Prostate gland (tissue), 2 donors: ENCODE results near the gene CHD3. TPM values are rescaled to one million over a fixed set of nuclear protein-coding genes. Genes with fewer than 3 reads are reported as not detected.
A peak's percentile ranks its signal among the peaks of the same experiment; 100 is the strongest.

Experiments
- DNase-seq: peaks from one replicate; pipeline ENCODE4 v3.0.0-alpha.2; 2019; ENCODE audit warnings: low spot score
- H3K27ac ChIP-seq, 2 donors: fragments of 200-600 bp; sonication (generic); 2 replicates each; pipeline ENCODE4 v1.5.1; 2017 to 2019
- H3K27me3 ChIP-seq: fragments of 200-600 bp; sonication (generic); replicated peaks from 2 replicates; pipeline ENCODE4 v1.5.1; 2019; ENCODE audit not compliant: insufficient read depth
- H3K36me3 ChIP-seq, 2 donors: fragments of 200-600 bp; sonication (generic); 1 replicate in 1 of 2; 2 replicates in 1 of 2; pipeline versions ENCODE4 v1.5.1 to v1.8.1; 2017 to 2019
- H3K4me1 ChIP-seq: fragments of 200-600 bp; sonication (generic); replicated peaks from 2 replicates; pipeline ENCODE4 v1.5.1; 2019
- H3K4me3 ChIP-seq, 2 donors: fragments of 200-600 bp; sonication (generic); 2 replicates each; pipeline ENCODE4 v1.5.1; 2017 to 2019
- H3K9me3 ChIP-seq: fragments of 200-600 bp; sonication (generic); 2 replicates; pipeline ENCODE4 v1.5.1; 2017
- POLR2A ChIP-seq: fragments of 450-650 bp; IDR thresholded peaks from one replicate; pipeline ENCODE4 v1.6.1; 2016; ENCODE audit warnings: antibody characterized with exemption, mild to moderate bottlenecking
- POLR2AphosphoS5 ChIP-seq: sonication (generic); formaldehyde crosslinking; IDR thresholded peaks from one replicate; pipeline ENCODE4 v1.6.1; 2017; ENCODE audit warnings: antibody characterized with exemption
- WGBS: methylation state at CpG from one replicate; pipeline ENCODE4 v1.1.5; 2018; 5-methylcytosine and 5-hydroxymethylcytosine counted together
- intact Hi-C: fragments of 100-400 bp; cut with DNase I; formaldehyde crosslinking; loops from one replicate; pipeline ENCODE4 v1.14.2; 2022
- total RNA-seq, 2 donors: library from RNA; depleted of rRNA; stranded (reverse); fragments of >200 nt; gene quantifications; one replicate each; pipeline ENCODE4 v1.1.0, GENCODE V29; 2016
- TF ChIP-seq, protein P1 (sequence below), 4 experiments: fragments of 200-600 bp in 2 of 4; fragments of 450-650 bp in 2 of 4; sonication (generic) in 2 of 4; IDR thresholded peaks; 1 replicate in 3 of 4; 2 replicates in 1 of 4; pipeline ENCODE4 v1.5.1; 2016 to 2019; ENCODE audit warnings: antibody characterized with exemption in 4 of 4, mild to moderate bottlenecking in 2 of 4, moderate library complexity in 2 of 4

The CHD3 gene
- total RNA-seq, 2 donors from 2014 or later = 166 to 196 TPM

DNA sequence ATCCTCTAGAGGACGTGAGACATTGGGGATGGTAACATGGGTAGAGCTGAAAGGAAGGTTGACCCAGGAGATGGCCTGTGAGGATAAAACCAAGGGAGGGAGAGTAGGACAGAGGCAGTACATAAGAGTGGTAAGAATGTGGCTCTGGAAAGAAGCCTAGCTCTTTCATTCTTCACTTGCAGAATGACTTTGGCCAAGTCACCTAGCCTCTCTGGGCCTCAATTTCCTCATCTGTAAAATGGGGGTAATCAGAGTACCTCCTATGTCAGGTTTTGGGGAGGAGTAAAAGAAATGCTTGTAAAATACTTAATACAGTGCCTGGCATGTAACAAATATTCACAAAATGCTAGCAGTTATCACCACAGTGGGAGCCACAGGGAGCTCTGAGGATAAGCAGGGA, 47.7 kb upstream of the CHD3 start:
- intact Hi-C loops = loop anchor here (5.0 to 10.0 kb wide), 2 partner anchors 314 to 494 kb away; partner anchors contain the start of gene PER1
- DNase-seq = no peak
- H3K4me3 ChIP-seq = peak overlapping the region in 1 of 2 donors; percentile 67
- no peaks in the 10 kb centered on the region for H3K36me3 ChIP-seq
- TF ChIP-seq POLR2AphosphoS5 = no peak
- TF ChIP-seq, protein P1, sequence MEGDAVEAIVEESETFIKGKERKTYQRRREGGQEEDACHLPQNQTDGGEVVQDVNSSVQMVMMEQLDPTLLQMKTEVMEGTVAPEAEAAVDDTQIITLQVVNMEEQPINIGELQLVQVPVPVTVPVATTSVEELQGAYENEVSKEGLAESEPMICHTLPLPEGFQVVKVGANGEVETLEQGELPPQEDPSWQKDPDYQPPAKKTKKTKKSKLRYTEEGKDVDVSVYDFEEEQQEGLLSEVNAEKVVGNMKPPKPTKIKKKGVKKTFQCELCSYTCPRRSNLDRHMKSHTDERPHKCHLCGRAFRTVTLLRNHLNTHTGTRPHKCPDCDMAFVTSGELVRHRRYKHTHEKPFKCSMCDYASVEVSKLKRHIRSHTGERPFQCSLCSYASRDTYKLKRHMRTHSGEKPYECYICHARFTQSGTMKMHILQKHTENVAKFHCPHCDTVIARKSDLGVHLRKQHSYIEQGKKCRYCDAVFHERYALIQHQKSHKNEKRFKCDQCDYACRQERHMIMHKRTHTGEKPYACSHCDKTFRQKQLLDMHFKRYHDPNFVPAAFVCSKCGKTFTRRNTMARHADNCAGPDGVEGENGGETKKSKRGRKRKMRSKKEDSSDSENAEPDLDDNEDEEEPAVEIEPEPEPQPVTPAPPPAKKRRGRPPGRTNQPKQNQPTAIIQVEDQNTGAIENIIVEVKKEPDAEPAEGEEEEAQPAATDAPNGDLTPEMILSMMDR (IDR thresholded peaks at IDR 0.05) = no peak
- no peak for TF ChIP-seq POLR2A
- H3K9me3 ChIP-seq = no peaks in the 10 kb centered on the region
- H3K4me1 ChIP-seq = peaks cover 33% of the 10 kb centered on the region
- H3K27ac ChIP-seq = peak overlapping the region; percentile 98 to 99
- 67% methylated on average over 1 of the region's 1 CpG for WGBS
- H3K27me3 ChIP-seq = no peaks in the 10 kb centered on the region

DNA sequence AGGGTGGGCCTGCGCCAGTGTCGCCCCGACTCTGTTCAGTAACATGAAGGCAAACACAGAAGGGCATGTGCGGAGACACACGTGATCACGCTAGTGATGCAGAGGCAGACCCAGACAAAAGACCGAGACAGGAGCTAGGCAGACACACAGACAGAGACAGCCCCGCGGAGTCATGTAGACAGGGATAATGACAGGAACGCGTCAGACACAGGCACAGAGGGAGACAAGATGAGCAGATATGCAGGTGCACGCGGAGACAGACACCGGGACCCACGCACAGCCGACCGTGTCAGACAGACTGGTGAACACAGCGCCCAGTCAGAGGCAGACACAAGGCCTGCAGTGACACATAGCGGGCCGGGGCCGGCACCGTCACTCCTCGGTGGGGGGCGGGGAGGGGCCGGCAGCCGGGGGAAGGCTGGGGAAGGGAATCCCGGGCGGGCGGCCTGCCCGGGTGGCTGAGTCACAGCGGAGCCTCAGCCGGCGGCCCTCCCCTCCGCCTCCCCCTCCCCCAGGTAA, 47.1 kb upstream of the CHD3 start:
- Histone ChIP-seq H3K36me3 (peaks cover under 1 to 5% of the 10 kb centered on the region in 2 donors), H3K27me3 (no peaks in the 10 kb centered on the region), H3K9me3 (no peaks in the 10 kb centered on the region), H3K4me1 (peaks cover 33% of the 10 kb centered on the region), H3K27ac (peak overlapping the region; percentile 98 to 99), H3K4me3 (peak overlapping the region; percentile 67 to 72)
- 4% methylated on average over 29 of the region's 34 CpGs for WGBS
- TF ChIP-seq POLR2AphosphoS5 = no peak
- TF ChIP-seq, protein P1 (IDR thresholded peaks at IDR 0.05) = no peak
- no peak for TF ChIP-seq POLR2A
- peak; percentile 83 for DNase-seq
- intact Hi-C loops = loop anchor here (5.0 to 10.0 kb wide), 2 partner anchors 313 to 494 kb away; partner anchors contain the start of gene PER1

- Histone ChIP-seq H3K4me3 (peak overlapping the region; percentile 67 to 72), H3K36me3 (peaks cover 5 to 9% of the 10 kb centered on the region in 2 donors), H3K4me1 (peaks cover 30% of the 10 kb centered on the region), H3K27me3 (no peaks in the 10 kb centered on the region), H3K27ac (peak overlapping the region; percentile 98 to 99), H3K9me3 (no peaks in the 10 kb centered on the region)
- under 1% methylated on average over 42 of the region's 46 CpGs for WGBS
- DNase-seq = peak; percentile 83
- intact Hi-C loops = loop anchor here (5.0 to 10.0 kb wide), 2 partner anchors 313 to 495 kb away; partner anchors contain the start of gene PER1
- TF ChIP-seq POLR2AphosphoS5 (peak; percentile 68), POLR2A (no peak)
- TF ChIP-seq, protein P1 (IDR thresholded peaks at IDR 0.05) = peak in 2 of 4 experiments; percentile 35 to 45
These were observed 46.6 kb upstream of the CHD3 start for GRCh38 chr17:7841915-7842379.

GRCh38 chr17:7842380-7843256, 46.0 kb upstream of the CHD3 start:
- DNase-seq = peak; percentile 55
- peaks cover 26% of the 10 kb centered on the region for H3K4me1 ChIP-seq
- H3K27me3 ChIP-seq = no peaks in the 10 kb centered on the region
- peak overlapping the region; percentile 67 to 72 for H3K4me3 ChIP-seq
- under 1% methylated on average over 47 of the region's 47 CpGs for WGBS
- intact Hi-C loops = loop anchor here (5.0 to 10.0 kb wide), 2 partner anchors 312 to 495 kb away; partner anchors contain the start of gene PER1
- no peaks in the 10 kb centered on the region for H3K9me3 ChIP-seq
- TF ChIP-seq, protein P1 (IDR thresholded peaks at IDR 0.05) = no peak
- TF ChIP-seq POLR2A (peak; percentile 24), POLR2AphosphoS5 (no peak)
- peaks cover 7 to 15% of the 10 kb centered on the region in 2 donors for H3K36me3 ChIP-seq
- H3K27ac ChIP-seq = peak overlapping the region; percentile 98 to 99
